Activated CD8-positive, alpha-beta memory T cell treated with anti-CD3 and anti-CD28 coated beads for 1 hour (primary cell): ENCODE data around the gene B3GNT4.
"Not testable (repeated sequence)": the region's sequence is repeated elsewhere in the genome, so short reads cannot be mapped to it uniquely, and the experiment has no call there.

ENCODE experiments used
- DNase-seq, 2 donors: peaks; one replicate each; pipeline ENCODE4 v3.0.0-alpha.2; 2020; ENCODE audit warnings: low read depth in 1 of 2; ENCODE audit errors: extremely low read depth in 1 of 2

The B3GNT4 gene

GRCh38 chr12:122187466-122187865 is 16.0 kb upstream of the B3GNT4 start:
- no peak for DNase-seq

- DNase-seq, result no peak
These were observed 13.7 kb upstream of the B3GNT4 start for GRCh38 chr12:122189626-122190475.

- DNase-seq, result peak in 1 of 2 donors; percentile 17
These were observed 12.5 kb upstream of the B3GNT4 start for GRCh38 chr12:122190842-122191668.

- DNase-seq, result no peak
These were observed 11.1 kb upstream of the B3GNT4 start for GRCh38 chr12:122192441-122192840.

GRCh38 chr12:122194804-122195203 is 8.7 kb upstream of the B3GNT4 start:
- no peak for DNase-seq

GRCh38 chr12:122195405-122195804 is 8.1 kb upstream of the B3GNT4 start:
- DNase-seq, result no peak

- DNase-seq, result no peak
These were observed 5.9 kb upstream of the B3GNT4 start for GRCh38 chr12:122197612-122197966.

GRCh38 chr12:122199484-122200355 is 3.8 kb upstream of the B3GNT4 start:
- DNase-seq, result no peak

- DNase-seq, result no peak
These were observed 2.9 kb upstream of the B3GNT4 start for GRCh38 chr12:122200541-122201175.

GRCh38 chr12:122201381-122201780 is 2.1 kb upstream of the B3GNT4 start:
- DNase-seq, result no peak

GRCh38 chr12:122202017-122202416 is 1.5 kb upstream of the B3GNT4 start:
- no peak for DNase-seq

- DNase-seq, result not testable (repeated sequence)
These were observed 698 bp upstream of the B3GNT4 start for GRCh38 chr12:122202811-122203210.

- no peak for DNase-seq
These were observed 901 bp downstream of the B3GNT4 start for GRCh38 chr12:122204167-122205052.

- no peak for DNase-seq
These were observed 1.8 kb downstream of the B3GNT4 start for GRCh38 chr12:122205053-122205925.

GRCh38 chr12:122206111-122206881 is 2.8 kb downstream of the B3GNT4 start:
- no peak for DNase-seq

- DNase-seq, result no peak
These were observed 3.5 kb downstream of the B3GNT4 start for GRCh38 chr12:122206976-122207375.

- DNase-seq, result no peak
These were observed 3.9 kb downstream of the B3GNT4 start for GRCh38 chr12:122207391-122207790.
